ENCODE results near the gene XAGE1B. TPM values are rescaled to one million over a fixed set of nuclear protein-coding genes. Genes with fewer than 3 reads are reported as not detected.

XAGE1B gene
- total and polyA plus RNA-seq, 2 of the 8 experiments (the other 6 are each of a cell fraction or from before 2014, with no cell fraction given), result not detected

DNA sequence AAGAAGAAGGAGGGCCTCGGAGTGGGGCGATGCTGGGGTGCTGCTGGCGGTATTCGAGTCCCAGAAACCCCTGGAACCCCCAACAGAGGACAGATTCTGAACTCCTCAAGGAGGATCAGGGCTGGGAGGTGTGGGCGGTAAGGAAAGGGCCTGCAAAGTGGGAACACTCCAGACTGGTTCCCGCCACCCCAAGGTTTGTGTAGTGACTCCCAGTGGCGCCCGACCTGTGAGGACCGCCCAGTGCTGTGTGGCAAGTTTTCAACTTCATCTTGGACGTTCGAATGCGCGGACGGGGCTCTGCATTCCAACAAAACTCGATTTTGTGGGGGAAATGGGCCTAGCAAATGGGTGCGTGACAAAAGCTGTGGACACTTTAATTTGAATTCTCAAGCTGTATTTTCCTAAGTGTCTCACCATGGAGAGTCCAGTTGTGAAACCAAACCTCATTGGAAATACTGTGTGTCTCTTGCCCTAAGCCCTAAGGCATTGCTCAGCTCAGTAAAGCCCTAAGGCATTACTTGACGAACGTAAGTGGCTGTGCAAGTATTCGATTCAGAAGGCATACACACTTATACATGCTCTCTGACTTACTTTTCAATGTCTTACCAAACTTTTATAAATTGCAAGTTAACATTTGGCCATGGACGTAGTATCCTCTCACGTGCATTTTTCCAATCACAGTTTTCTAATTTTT, 27.4 kb upstream of the XAGE1B start:
- no peaks in the 10 kb centered on the region for H3K23me2 ChIP-seq (ENCODE audit: low read depth, low read length)
- H3K27me3 ChIP-seq (replicated peaks in 1 of 4; ENCODE audit: control insufficient read depth in 3 of 4, extremely low read depth in 1 of 4, insufficient read depth in 3 of 4, low read length in 3 of 4), result no peaks in the 10 kb centered on the region
- no peak overlapping the region for H3K9ac ChIP-seq (replicated peaks in 1 of 4; ENCODE audit: extremely low read depth in 1 of 4, low read depth in 3 of 4, low read length in 3 of 4)
- WGBS, 2 experiments (ENCODE audit: extremely low coverage in 1 of 2, insufficient coverage in 1 of 2, insufficient read length in 1 of 2, insufficient replicate concordance in 2 of 2, low coverage in 1 of 2, low lambda C conversion rate in 2 of 2, missing lambda C conversion rate in 1 of 2), result 97% methylated on average over 15 of the region's 21 CpGs; no CpG with 5 or more reads in 1 of the 2 experiments
- H3K4me1 ChIP-seq (replicated peaks in 1 of 4; ENCODE audit: control insufficient read depth in 3 of 4, insufficient read depth in 4 of 4, low read length in 3 of 4), result peaks cover 0 to 6% (median 0%) of the 10 kb centered on the region in 4 experiments; a peak in 1 of 7 replicates
- FAIRE-seq, result no peak
- ChIA-PET CTCF (ENCODE audit: partially characterized antibody) (no interaction called here), POLR2A (ENCODE audit: partially characterized antibody) (no interaction called here)
- H4K91ac ChIP-seq (replicated peaks; ENCODE audit: insufficient read length, low read length), result no peak overlapping the region
- H3K23ac ChIP-seq (ENCODE audit: insufficient read length), result no peak overlapping the region
- no peak overlapping the region for H3K4me3 ChIP-seq (ENCODE audit: extremely low read depth in 1 of 4, insufficient read depth in 2 of 4, low read depth in 3 of 4, low read length in 4 of 4)
- H2BK15ac ChIP-seq (ENCODE audit: low read length), result no peak overlapping the region
- TF ChIP-seq SRF (IDR thresholded peaks at IDR 0.05; ENCODE audit: low read depth, low read length), result no peak
- TF ChIP-seq HDAC2 (IDR thresholded peaks at IDR 0.05; ENCODE audit: borderline replicate concordance in 1 of 2, low read depth in 2 of 2, low read length in 2 of 2), result no peak
- no peak for TF ChIP-seq SIX5 (IDR thresholded peaks at IDR 0.05; ENCODE audit: low read depth, low read length)
- H3K9me3 ChIP-seq (ENCODE audit: insufficient read depth in 2 of 2, low read depth in 1 of 2, low read length in 1 of 2), result no peaks in the 10 kb centered on the region
- H3K18ac ChIP-seq (ENCODE audit: extremely low read depth, low read length), result no peak overlapping the region
- no peaks in the 10 kb centered on the region for H3K36me3 ChIP-seq (ENCODE audit: control insufficient read depth in 2 of 4, insufficient read depth in 4 of 4, low read length in 3 of 4)
- no peak overlapping the region for H2BK120ac ChIP-seq (replicated peaks; ENCODE audit: low read depth, low read length)
- H4K20me1 ChIP-seq (replicated peaks in 1 of 2; ENCODE audit: control insufficient read depth in 1 of 2, insufficient read depth in 2 of 2, low read length in 2 of 2), result no peaks in the 10 kb centered on the region
- no peak overlapping the region for H3K14ac ChIP-seq (ENCODE audit: insufficient read length)
- H4K5ac ChIP-seq (ENCODE audit: insufficient read length, low read depth, low read length), result no peak overlapping the region
- H3K56ac ChIP-seq (replicated peaks; ENCODE audit: insufficient read length, low read depth, low read length), result no peak overlapping the region
- no peak overlapping the region for H3K4me2 ChIP-seq (ENCODE audit: insufficient read depth in 1 of 2, low read depth in 2 of 2, low read length in 2 of 2)
- DNase-seq (ENCODE audit: low read depth in 1 of 2, low spot score in 2 of 2), result no peak
- H2BK20ac ChIP-seq (ENCODE audit: low read length), result no peak overlapping the region
- no peaks in the 10 kb centered on the region for H3K79me2 ChIP-seq (ENCODE audit: control insufficient read depth in 1 of 2, insufficient read depth in 2 of 2, low read length in 2 of 2)
- no peak overlapping the region for H2BK5ac ChIP-seq (ENCODE audit: low read depth, low read length)
- H2AK5ac ChIP-seq (ENCODE audit: low read depth, low read length), result no peak overlapping the region
- no peak overlapping the region for H3K4ac ChIP-seq (replicated peaks; ENCODE audit: insufficient read length, low read depth, low read length)
- H3K27ac ChIP-seq (ENCODE audit: low read depth, low read length), result no peak overlapping the region
- H2BK12ac ChIP-seq (ENCODE audit: low read depth, low read length), result no peak overlapping the region
- peak overlapping the region; percentile 25; the same call in 1 of the 2 replicates for H4K8ac ChIP-seq (ENCODE audit: extremely low read depth, insufficient read depth, low read length)
- no peaks in the 10 kb centered on the region for H3K79me1 ChIP-seq (ENCODE audit: low read depth, low read length)
- H2AFZ ChIP-seq (ENCODE audit: low read length), result no peak overlapping the region

Measured in H1 (cell line).